LNCaP clone FGC (cell line): ENCODE measurements around the gene NFIC.

Experiments
- DNase-seq: peaks from one replicate; pipeline ENCODE4 v3.0.0-alpha.2; 2011; ENCODE audit warnings: low read depth
- H3K4me3 ChIP-seq: 2 replicates; pipeline ENCODE4 v1.5.1; 2011; ENCODE audit warnings: mild to moderate bottlenecking, low read depth, low read length, control low read depth
- TF ChIP-seq, protein P1 (sequence below): IDR thresholded peaks from 2 replicates; pipeline ENCODE4 v1.5.1; 2012; ENCODE audit warnings: mild to moderate bottlenecking; ENCODE audit not compliant: control insufficient read depth, insufficient read depth; ENCODE audit errors: extremely low read depth

NFIC gene

DNA sequence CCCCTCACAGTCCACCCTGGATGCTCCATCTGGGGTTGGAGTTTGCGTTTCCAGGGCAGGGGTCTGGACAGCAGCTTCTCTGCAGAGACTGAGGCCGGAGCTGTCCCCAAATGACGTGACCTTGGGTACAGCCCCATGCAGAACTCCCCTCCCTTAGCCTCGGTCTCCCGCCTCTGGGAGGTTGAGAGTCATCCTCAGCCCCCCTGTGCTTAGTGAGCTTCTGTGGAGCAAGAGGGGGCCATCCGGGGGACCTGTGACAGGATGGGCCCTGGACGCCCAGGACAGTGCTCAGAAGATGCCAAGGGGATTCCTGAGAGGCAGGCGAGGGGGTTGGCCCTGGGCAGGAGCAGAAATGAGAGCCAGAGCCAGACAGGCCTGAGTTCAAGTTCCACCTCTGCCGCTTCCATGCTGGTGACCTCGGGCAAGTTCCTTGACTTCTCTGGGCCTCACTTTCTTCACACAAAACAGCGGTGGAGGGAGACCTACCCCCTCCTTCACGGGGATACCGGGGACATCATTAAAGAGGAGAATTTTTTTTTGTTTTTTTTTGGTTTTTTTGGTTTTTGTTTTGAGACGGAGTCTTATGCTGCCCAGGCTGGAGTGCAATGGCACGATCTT lies 93.7 kb downstream of the NFIC start:
- TF ChIP-seq, protein P1, sequence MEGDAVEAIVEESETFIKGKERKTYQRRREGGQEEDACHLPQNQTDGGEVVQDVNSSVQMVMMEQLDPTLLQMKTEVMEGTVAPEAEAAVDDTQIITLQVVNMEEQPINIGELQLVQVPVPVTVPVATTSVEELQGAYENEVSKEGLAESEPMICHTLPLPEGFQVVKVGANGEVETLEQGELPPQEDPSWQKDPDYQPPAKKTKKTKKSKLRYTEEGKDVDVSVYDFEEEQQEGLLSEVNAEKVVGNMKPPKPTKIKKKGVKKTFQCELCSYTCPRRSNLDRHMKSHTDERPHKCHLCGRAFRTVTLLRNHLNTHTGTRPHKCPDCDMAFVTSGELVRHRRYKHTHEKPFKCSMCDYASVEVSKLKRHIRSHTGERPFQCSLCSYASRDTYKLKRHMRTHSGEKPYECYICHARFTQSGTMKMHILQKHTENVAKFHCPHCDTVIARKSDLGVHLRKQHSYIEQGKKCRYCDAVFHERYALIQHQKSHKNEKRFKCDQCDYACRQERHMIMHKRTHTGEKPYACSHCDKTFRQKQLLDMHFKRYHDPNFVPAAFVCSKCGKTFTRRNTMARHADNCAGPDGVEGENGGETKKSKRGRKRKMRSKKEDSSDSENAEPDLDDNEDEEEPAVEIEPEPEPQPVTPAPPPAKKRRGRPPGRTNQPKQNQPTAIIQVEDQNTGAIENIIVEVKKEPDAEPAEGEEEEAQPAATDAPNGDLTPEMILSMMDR: no peak
- no peak for DNase-seq
- no peak overlapping the region for H3K4me3 ChIP-seq

GRCh38 chr19:3462991-3463713 lies 96.8 kb downstream of the NFIC start:
- DNase-seq: no peak
- H3K4me3 ChIP-seq: no peak overlapping the region
- TF ChIP-seq, protein P1: no peak

DNA sequence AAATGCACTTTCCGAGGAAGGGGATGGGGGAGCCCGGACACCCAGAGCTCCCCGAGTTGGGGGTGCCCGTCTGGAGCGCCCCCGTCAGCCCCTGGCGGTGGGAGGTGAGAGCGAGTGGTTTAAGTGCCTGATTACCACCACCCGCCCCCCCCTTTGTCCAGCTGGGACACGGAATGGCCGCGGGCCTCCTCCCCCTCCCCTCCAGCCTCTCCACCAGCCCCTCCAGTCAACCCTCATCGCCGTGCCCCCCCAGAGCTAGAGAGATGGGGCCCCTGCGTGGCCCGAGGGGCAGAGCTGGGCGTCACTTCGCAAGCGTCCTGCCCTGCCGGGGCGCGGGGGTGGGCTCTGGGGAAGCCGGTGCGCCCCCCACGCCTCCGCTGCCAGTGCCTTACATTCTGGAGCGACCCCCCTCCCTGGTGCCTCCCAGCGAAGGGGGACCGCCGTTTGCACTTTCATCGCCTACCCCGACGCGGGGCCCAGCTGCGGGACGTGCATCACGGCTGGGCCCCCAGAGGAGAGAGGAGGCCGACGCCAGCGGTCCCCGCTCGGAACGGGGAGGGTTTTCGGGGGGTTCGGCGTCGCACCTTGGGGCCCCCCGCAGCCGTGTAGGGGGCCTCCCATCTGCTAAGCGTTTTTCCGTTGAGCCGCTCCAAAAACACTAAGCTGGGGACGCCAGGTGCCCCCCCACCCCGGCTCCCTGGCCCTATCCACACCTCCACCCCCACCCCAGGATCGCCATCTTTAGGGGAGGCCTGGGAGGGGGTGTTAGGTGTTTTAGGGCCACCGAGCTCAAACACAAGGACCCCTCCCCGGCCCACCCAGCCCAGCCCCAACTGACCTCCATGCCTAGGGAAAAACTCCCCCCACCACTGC lies 97.6 kb downstream of the NFIC start:
- TF ChIP-seq, protein P1: no peak
- DNase-seq: no peak
- no peak overlapping the region for H3K4me3 ChIP-seq

GRCh38 chr19:3464587-3465235 lies 98.3 kb downstream of the NFIC start:
- TF ChIP-seq, protein P1: no peak
- no peak for DNase-seq
- H3K4me3 ChIP-seq: no peak overlapping the region

DNA sequence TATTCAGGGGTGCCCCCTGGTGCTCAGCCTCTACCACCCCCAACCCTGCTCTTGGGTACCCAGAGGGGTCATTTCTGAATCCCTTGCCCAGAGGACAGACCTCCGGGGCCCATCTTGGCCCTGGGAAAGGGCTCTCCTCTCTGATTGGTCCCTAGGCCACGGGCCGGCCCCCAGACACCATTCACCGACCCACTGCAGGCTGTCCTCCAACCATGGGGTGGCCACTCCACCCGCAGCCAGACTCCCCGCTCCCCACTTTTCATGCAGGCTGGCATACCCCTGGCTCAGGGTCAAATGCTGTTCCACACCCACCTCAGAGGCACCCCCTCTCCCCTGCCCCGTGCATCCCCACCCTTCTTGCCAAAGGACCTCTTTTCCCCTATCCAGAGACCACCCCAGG lies 99.2 kb downstream of the NFIC start:
- TF ChIP-seq, protein P1: no peak
- no peak for DNase-seq

GRCh38 chr19:3466635-3467034 lies 100.3 kb downstream of the NFIC start:
- TF ChIP-seq, protein P1: no peak
- H3K4me3 ChIP-seq: no peak overlapping the region
- DNase-seq: no peak

More for the DNA sequence above, 99.2 kb downstream of the NFIC start:
- no peak overlapping the region for H3K4me3 ChIP-seq
